GM10266 (cell line): ENCODE measurements around the gene WFS1.

Experiments
- DNase-seq: peaks from one replicate; pipeline ENCODE4 v3.0.0; 2012; ENCODE audit errors: extremely low spot score
- CTCF ChIP-seq: IDR thresholded peaks from 2 replicates; pipeline ENCODE4 v1.5.1; 2012; ENCODE audit warnings: mild to moderate bottlenecking, low read depth; ENCODE audit not compliant: control insufficient read depth, insufficient read depth; ENCODE audit errors: missing control alignments

The WFS1 gene

DNA sequence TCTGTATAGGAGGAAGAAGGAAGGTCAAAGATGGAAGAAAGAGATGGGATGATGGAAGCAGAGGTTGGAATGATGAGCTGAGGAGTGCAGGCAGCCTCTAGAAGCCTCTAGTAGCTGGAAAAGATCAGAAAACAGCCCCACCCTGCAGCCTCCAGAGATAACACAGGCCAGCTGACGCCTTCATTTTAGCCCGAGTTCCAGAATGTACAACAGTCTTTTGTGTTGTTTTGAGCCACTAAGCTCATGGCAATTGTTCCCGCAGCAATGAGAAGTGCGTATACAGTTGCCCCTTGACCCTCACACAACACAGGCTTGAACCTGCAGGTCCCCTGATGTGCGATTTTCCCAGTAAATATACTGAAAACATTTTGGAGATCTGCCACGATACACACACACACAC lies 72.0 kb downstream of the WFS1 start:
- TF ChIP-seq CTCF, result no peak
- DNase-seq, result no peak

DNA sequence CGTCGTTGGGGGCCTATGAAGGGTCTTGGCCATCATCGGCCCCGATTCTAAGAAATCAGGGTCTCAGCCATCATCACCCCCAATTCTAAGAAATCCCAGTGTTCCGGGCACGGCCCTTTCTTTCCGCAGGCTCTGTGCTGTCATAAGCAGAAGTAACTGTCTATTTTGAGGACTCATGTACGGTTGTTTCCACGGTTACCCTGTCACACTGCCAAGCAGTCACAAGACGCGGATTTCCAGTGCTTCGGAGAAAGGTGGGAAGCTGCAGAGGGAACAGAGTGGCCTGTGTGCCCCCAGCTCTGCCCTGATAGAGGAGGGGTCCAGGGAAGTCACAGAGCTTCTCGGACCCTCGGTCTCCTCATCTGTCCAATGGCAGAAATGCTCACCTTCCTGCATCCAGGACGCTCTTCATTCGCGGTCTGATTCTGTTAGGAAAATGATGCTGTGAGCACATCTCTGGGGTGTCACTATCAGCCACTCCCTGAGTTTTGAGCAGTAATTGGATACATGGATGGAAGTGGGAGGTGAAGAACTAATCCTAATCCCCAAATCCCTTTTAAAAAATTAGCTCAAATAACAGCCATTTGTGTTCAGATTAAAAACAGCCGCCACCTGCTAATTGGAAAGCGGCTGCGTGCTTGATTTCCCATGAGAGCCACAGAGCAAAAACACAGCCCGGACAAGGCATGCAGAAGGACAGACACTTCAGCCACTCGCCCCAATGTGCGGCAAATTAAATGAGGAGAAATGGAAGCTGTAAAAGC lies 73.1 kb downstream of the WFS1 start:
- no peak for TF ChIP-seq CTCF
- DNase-seq, result no peak

DNA sequence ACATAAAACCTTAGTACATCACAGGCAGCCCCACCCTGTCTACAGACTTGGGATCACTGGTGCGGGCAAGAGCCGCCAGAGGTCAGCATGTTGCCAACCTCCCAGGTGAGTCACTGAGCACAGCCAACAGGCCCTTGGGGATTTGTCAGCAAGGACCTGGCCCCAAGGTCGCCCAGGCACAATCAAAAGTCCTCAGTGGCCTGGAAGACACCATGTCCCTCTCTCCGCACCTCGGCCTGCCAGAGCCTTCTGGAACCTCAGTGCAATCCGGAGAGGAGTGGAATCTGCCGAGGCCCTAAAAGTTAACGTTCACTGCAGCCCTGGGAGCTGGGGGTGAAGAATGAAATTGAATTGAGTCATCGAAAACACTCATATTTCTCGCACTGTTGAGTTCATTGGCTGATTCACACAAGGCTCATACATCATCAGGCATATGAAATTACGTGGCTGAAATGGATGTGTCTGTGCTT lies 74.3 kb downstream of the WFS1 start:
- TF ChIP-seq CTCF, result no peak
- no peak for DNase-seq

DNA sequence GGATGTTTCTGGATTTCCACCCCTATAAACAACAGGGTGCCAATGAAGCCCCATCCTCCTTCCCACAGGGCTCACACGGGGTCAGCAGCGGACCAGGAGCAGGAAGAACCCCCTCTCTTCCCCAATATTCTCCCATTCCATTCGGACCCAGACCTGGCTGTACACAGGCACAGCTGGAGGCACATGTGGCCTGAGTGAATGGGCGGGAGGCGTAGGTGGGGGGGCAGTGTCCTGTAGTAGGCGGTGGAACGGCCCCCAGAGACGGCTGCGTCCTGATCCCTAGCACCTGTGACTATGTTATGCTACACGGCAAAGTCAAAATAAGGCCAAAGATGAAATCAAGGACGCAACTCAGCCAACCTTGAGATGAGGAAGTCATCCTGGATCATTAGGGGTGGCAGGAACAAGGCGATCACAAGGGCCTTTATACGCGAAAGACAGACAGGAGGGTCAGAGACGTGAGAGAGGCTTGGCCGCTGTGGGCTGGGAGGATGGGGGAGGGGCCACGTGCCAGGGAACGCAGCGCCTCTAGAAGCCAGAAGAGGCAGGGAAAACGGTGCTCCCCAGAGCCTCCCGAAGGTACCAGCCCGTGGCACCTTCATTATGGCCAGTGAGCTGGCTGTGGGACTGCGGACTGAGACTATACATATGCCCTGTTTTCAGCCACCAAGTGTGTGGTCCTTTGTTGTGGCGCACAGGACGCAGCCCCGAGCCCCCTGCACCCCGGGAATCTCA lies 75.6 kb downstream of the WFS1 start:
- TF ChIP-seq CTCF, result no peak
- no peak for DNase-seq

- no peak for TF ChIP-seq CTCF
These were observed 76.2 kb downstream of the WFS1 start for GRCh38 chr4:6345866-6346265.

GRCh38 chr4:6346373-6347110 lies 76.9 kb downstream of the WFS1 start:
- no peak for DNase-seq

More at GRCh38 chr4:6345866-6346265, 76.2 kb downstream of the WFS1 start:
- no peak for DNase-seq

More at GRCh38 chr4:6346373-6347110, 76.9 kb downstream of the WFS1 start:
- TF ChIP-seq CTCF, result no peak
